Glomerular visceral epithelial cell (primary cell): ENCODE data around the gene CDCA8.

ENCODE experiments used
- DNase-seq: peaks from one replicate; pipeline ENCODE4 v3.0.0-alpha.2; 2016; ENCODE audit errors: extremely low spot score

CDCA8 gene

DNA sequence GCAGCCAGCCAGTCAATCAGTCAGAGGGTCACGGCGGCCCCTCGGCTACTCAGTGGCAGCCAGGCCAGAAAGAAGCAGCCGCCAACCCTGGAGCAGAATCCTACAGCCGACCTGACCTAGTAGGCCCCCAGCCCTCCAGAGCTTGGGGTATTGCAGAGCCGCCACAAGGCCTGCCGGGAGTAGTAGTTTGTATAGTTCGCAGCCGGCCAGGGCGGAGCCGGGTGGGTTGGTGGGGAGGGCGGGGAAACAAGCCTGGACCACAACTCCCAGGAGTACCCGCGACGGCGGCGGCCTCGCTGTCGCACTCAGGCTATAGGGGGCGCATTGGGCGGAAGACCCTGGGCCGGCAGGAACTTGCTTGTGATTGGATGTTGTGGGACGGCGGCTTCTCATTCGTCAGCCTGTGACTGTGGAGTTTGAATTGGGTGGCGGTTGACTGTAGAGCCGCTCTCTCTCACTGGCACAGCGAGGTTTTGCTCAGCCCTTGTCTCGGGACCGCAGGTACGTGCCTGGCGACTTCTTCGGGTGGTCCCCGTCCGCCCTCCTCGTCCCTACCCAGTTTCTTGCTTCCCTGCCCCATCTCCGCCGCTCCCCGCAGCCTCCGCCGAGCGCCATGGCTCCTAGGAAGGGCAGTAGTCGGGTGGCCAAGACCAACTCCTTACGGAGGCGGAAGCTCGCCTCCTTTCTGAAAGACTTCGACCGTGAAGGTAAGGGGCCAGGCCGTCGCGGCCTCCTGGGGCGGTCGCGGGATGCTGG lies at the start of gene CDCA8:
CDCA8 (plus strand) TSS at position 439 of the 756 bp plus-strand sequence; CDS start at position 614, 175 bp downstream.
- DNase-seq = peak; percentile 98

DNA sequence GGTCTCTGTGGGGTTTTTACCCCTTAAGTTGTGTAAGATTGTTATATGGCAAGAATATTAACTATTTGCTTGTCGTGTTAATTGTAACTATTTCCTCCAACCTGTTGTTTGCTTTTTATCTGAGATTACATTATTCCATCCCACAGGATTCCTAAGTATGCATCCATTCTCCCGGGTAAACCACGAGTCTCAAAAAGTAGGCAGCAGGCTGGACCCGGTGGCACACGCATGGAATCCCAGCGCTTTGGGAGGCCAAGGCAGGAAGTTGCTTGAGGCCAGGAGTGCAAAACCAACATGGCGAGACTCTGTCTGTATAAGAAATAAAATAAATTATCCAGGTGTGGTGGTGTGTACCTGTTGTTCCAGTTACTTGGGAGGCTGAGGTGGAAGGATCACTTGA lies 45.0 kb upstream of the CDCA8 start:
- no peak for DNase-seq

DNA sequence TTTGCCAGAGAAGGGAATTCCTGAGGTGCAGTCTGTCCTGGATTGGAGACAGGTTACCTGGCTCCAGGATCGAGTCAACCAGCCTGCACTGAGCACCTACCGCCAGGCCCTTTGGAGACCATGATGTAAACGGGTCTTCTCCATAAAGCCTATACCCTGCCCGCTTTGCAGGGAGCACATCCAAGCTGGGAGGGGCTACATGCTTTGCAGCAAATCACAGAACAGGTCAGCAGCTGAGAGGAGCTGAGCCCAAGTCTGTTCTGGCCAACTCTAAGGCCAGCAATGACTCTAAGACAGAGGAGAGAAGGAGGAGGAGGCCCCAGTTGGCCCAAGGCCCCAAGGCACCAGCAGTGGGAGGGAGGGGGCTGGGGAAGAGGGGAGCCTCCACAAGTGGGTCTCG lies 42.1 kb upstream of the CDCA8 start:
- DNase-seq = no peak

DNA sequence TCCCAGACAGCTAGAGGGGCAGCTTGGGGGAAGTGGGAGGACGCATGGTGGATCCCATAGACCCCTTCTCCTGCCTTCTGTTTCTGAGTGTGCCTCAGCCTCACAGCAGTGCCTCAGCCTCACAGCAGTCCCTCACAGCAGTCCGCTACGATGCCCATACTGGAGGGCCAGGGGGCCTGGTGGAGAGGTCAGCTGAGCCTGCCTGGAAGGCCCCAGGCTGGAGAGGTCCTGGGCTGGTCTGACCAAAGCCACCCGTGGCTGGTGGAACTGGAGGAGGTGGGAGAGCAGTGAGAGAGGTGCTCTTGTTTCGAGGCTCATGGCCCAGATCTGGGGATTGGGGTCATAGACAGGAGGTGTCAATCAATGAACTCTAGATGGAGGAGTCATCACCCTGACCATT lies 41.6 kb upstream of the CDCA8 start:
- DNase-seq = no peak

DNA sequence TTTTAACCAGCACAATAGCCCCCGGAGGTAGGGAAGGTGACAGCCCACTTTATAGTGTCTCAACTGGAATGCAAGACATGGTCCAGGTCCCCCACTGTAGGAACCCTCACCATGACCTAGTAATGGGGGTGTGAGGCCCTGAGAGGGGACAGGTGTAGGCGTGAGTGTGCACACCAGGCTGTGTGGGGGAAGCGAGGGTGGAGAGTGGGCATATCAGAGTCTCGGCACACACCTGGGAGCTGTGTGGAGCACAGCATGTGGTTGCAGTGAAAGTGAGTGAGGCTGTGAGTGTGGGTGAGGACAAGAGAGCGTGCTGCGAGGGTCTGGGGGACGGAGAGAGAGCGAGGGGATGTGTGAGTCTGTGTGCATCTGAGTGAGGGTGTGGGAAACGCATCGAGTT lies 40.5 kb upstream of the CDCA8 start:
- no peak for DNase-seq

DNA sequence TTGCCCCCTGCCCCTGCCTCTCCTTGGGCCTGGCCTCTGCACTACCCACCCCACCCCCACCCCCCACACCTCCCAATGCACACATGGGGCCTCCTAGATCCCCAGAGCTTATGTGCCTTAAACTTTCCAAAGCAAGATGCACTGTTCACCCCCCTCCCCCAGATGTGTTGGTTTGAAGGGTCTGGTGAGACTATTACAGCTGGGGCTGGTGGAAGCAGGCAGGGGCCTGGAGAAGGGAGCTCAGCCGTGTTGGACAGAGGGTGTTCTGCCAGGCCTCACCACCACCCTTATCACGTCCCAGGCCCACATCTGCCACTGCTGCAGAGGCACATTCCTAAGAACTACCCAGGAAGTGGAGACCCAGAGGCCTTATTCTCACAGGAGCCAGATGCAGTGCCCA lies 39.3 kb upstream of the CDCA8 start:
- DNase-seq = no peak

DNA sequence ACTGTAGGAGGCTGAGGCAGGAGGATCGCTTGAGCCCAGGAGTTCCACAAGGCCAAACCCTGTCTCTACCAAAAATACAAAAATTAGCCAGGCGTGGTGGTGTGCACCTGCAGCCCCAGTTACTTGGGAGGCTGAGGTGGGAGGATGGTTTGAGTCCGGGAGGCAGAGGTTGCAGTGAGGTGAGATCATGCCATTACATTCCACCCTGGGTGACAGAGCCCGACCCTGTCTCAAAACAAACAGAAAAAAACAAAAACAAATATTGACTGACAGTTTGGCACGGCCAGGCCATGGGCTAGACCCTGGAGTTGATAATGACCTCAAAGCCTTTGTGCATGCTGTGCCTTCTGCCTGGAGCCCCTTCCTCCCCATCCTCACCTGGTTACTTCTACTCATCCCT lies 38.4 kb upstream of the CDCA8 start:
- no peak for DNase-seq

DNA sequence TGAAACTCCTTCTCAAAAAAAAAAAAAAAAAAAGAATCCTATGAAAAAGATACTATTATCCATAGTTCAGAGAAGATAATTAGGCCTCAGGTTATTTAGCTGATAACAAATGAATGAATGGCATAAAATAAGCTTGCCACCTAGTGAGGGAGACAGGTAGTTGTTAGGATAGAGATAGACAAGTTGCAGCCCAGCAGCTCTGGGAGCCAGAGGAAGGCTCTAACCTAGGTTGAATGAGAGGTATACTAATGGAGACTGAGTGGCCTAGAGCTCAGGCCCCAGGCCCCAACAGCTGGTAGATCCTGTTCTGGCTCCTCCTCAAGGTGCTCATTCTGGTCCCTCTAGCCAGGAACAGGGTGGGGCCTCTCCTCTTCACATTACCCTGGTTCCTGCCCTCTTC lies 37.0 kb upstream of the CDCA8 start:
- DNase-seq = no peak

DNA sequence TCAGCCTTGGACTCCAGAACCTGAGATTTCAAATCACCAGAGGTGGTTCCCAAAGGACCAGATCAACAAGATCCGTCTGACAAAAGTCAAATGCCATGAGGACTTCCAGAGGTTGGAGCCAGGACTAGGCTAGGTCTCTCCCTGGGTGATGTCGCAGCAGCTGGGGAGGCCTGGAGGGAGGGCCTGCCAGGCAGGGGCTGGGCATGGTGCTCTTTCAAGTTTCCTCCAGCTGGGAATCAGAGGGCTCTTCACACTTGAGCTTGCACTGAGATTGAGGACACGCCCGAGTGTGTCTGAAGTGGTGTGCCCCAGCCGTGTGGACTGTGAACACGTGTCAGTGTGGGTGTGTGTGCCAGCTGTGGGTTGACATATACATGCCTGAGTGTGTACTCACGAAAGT lies 36.3 kb upstream of the CDCA8 start:
- no peak for DNase-seq

DNA sequence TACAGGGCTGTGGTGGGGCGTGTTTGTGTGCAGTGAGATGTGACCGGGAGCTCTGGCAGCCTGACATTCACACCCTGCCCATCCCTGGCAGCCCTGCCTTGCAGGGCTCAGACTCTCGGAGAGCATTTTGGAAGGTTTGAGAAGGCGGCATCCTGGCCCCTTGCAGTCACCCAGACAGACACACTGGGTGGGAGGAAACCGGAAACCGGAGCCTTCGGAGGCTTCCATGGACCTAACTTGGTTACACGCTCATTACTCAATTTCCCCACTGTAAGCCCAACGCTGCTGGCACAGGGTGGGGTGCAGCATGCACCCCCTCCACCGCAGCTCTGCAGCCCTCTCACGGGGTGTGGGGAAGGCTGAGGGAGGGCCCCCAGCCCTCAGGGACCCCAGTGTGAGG lies 35.4 kb upstream of the CDCA8 start:
- no peak for DNase-seq

DNA sequence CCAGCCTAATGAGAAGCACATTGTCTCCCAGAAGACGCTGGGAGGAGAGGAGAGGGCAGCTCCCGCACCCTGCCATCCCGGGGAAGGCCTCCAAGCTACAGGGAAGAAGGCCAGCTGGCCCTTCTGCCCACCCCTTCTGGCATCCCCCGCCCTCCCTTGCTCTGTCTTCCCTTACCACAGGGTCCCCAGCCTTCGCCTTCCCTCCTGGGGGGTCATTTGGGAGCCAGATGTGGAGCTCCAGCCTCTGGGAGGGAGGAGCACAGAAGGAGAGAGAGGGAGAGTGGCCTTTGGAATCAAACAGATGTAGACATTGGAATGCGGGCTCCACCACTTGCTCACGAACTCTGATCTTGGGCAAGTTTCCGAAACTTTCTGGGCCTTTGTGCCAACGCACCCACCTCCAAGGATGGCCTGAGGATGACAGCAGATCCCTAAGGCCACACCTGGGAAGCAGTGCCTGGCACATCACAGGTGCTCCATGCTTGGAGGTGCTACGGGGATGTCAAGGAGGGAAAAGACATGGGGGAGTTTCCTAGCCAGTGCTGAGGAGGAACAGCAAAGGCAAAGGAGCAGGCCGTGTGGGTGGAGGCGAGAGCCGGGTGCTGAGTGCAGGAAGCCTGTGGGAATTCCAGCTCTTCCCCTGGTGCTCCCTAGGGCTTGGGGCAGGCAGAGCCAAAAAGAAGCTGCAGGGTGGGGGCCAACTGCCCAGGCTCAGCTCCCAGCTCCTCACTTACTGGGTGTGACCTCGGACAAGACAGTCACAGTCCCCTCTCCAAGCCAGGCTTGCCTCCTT lies 34.5 kb upstream of the CDCA8 start:
- DNase-seq = no peak

DNA sequence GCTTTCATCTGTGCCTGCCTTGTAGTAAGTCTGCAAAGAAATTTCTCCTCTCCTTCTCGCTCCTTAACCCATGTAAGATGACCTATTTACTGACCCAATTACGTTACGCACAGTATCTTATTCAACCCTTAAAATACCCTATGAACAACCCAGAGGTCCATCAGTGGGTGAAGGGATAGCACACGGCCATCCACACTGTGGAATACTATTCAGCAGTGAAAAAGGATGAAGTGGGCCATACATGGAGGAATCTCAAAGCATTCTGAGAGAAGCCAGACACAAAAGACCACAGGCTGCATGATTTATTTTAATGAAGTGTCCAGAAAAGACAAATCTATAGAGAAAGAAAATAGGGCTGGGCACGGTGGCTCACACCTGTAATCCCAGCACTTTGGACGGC lies 33.8 kb upstream of the CDCA8 start:
- no peak for DNase-seq

DNA sequence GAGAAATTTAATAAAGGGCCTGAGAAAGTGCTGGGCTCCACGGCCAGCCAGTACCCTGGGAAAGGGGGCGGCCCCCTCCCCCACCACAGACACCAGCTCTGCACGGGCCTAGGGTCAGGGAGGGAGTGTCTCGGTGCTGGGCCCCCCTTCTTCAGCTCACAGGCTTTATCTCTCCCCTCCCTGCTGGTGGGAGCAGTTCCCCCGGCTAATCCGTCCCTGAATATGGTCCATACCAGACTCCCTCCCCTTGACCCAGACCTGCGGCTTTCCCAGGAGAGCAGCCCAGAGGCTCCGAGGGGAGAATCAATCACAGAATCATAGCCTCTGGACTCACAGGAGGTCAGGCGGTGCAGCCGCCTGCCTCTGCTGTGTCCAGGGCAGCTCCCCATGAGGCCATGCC lies 31.7 kb upstream of the CDCA8 start:
- DNase-seq = no peak

DNA sequence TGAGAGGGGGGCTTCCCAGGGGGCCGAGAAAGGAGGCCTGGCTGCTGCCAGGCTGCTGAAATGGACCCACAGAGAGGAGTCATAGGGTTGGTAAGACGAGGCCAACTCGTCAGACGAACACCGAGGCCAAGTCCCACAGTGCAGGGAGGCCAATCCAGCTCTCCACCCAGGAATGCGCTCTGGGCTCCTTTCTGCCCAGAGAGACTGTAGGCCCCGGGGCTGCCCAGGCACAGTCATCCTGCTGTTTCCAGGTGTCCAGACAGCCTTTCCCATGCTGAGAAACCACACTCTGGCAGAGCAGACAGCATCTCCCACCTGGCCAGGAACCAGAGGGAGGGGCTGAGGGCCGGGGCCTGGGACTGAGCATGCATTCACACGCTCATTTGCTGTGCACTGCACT lies 30.9 kb upstream of the CDCA8 start:
- no peak for DNase-seq

DNA sequence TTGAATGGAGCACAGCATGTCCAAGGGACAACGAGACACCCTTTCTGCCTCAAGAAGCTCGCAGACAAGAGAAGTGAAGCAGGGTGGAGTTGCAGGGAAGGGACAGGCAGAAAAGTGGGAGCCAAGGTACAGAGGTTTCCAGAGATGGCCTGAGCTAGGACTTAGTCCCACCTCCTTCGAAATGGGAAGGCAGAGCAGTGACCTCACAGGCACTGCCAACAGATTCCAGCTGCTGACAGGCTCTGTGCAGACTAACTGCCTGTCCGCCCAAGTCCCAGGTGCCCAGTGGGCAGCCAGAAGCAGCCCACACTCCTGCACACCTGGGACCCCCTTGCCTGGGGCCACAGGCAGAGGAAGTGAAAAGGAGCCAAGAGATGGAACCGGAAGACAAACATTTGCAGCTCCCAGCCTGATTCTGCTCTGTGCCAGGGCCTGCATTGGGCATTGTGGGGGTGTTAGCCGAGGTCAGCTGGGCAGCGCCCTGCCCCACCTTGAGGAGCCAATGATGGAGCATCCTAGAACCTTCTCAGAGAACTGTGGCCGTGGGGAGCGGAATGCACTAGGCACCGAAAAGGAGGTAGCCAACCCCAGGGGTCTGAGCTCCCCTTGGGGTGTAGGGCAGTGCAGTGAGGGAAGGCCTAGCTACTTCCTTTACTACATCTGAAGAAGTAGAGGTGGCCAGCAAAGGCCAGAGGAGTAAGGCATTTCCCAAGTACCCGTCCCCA lies 30.1 kb upstream of the CDCA8 start:
- DNase-seq = no peak

DNA sequence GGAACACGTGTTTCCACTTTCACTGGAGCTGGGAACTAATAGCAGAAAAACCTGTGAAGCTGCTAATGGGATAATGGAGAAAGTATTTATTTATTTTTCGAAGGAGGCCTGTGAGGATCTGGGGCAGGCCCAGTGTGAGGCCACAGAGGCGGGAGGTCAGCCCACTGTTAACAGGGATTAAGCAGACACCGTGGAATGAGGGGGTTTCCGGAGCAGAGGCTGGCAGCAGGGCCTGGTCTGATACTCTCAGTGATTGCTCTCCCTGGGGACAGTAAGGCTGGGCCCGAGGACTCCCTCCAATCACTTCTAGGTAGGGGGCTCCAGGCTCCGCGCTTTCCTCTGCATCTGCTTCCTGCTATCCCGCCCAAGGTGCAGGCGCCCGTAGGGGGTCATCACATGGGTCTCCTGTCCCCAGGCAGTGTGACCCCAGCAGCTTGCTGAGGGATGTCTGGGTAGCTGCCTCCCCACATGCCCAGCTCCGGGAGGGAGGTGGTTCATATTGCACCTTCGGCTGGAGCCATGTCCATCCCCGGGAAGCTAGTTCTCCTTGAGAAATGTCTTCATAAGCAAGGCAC lies 28.8 kb upstream of the CDCA8 start:
- DNase-seq = no peak

DNA sequence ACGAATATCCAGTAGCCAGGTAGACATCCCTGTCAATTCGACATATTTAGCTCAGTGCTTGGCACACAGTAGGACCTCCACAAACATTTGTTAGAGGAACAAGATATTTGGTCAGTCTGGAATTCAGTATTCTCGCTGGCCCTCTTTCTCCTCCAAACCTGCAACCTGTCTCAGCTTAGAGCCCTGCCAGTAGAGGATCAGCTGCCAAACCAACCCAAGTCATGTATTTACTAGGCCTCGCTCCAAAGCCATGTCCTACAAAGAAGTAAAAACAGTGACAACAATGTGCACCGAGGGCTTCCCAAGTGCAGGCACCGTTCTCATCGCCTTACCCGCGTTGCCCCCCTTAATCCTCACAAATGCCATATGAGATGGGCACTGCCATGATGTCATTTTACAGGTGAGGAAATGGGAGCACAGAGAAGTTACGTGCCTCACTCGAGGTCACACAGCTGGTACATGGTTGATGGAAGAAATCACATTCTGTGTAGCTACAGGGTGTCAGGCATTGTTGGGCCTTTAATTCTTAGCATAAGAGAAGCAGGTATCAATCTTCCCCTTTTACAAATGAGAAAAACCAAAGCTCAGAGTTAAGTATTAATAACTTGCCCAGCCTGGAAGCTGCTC lies 26.0 kb upstream of the CDCA8 start:
- no peak for DNase-seq

DNA sequence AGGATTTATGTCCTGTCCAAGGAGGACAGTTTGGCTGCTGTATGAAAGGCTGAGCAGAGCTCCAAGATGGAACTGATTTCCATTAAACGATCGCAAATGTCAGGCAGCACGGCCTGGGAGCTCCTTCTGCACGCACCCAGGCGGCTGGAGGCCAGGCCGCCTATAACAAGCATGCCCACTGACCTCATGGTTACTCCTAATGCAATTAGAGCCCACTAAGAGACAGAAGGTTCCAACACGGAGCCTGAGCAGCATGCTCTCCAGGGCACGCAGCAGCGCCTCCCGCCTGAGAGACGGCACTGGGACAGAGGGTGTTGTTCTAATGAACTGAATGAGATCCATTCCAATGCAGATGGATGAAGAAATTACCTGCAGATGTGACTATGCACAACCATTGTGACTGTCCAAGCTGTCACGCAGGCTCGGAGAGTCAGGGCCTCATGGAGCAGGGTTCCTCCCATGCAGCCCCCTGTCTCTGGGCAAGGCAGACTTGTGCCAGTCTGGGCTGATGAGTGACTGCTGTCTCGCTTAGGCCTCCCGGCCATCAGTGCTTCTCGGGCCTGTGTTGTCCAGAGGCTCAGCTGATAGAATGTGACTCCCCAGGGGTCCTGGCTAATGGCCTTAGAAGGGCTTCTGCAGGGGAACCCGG lies 25.2 kb upstream of the CDCA8 start:
- DNase-seq = no peak

DNA sequence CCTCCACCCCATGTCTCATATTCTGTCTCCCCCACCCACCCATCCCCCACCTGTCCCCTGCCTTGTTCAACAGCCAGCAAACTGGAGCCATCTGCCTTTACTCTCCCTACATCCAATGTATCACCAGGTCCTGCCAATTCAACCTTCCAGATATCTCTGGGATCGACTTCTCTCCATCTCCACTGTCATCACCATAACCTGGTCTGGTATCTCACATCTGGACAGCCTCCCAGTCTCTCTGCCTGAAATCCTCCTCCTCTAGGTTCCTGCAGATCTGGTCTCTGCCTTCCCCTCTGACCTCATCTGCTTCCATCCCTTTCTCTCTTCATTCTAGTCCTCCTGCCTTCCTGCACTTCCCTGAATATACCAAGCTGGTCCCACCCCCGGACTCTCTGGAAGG lies 22.2 kb upstream of the CDCA8 start:
- no peak for DNase-seq

DNA sequence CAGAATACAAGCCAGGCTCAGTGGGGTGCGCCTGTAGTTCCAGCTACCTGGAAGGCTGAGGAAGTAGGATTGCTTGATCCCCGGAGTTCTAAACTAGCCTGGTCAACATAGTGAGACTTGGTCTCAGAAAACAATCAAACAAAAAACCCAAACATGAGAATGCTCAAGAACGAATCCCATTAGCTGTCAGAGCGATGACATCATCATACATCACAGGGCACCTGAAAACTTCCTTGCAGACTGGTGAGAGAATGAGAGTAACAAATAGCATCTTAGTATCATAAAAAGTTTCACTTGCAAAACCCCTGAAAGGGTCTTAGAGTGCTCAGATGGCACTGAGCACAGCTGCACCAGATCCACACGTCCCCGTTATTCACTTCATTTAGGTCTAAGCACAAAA lies 21.1 kb upstream of the CDCA8 start:
- DNase-seq = no peak

DNA sequence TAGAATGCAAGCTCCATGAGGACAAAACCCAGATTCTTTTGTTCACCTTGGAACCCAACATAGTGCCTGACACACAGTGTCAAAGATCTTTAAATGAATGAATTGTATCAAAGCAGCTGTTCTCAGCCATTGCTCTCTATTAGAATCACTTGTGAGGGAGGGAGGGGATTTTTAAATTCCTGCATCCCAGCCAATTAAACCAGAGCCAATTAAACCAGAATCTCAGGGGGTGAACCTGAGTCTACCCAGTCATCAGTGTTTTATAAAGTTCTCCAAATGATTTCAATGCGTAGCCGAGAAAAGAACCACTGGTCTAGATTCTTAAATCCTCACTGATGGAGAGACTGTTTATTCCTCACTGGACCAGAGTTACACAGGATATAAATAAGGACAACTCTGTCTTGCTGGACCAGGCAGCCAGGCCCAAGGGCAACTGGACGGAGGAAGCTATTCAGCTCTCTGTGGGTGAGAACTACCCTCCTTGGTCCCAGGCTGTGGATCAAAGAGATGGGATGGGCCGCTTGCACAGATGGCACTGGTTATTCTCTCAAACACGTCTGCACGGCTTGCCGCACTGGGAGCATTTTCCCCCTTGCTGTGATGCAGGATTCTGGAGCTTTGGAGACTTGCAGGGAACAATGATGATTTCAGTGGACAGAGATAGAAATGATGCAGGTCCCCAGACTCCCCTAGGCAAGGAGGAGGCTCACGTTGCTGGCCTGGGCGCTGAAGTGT lies 20.0 kb upstream of the CDCA8 start:
- no peak for DNase-seq
